OCI-M2 (cell line): Measurements from ENCODE around the gene RASGEF1C.

Experiments
- DNase-seq: peaks from one replicate; lab custom pipeline; 2025; ENCODE audit not compliant: unreplicated experiment; lab: John Stamatoyannopoulos, UW

Gene RASGEF1C

GRCh38 chr5:180086816-180087399, 122.1 kb downstream of the RASGEF1C start:
- DNase-seq, result no peak

GRCh38 chr5:180085837-180086236, 123.2 kb downstream of the RASGEF1C start:
- DNase-seq, result no peak

GRCh38 chr5:180084638-180085561, 124.1 kb downstream of the RASGEF1C start:
- DNase-seq, result no peak

GRCh38 chr5:180083529-180084060, 125.4 kb downstream of the RASGEF1C start:
- no peak for DNase-seq

DNA sequence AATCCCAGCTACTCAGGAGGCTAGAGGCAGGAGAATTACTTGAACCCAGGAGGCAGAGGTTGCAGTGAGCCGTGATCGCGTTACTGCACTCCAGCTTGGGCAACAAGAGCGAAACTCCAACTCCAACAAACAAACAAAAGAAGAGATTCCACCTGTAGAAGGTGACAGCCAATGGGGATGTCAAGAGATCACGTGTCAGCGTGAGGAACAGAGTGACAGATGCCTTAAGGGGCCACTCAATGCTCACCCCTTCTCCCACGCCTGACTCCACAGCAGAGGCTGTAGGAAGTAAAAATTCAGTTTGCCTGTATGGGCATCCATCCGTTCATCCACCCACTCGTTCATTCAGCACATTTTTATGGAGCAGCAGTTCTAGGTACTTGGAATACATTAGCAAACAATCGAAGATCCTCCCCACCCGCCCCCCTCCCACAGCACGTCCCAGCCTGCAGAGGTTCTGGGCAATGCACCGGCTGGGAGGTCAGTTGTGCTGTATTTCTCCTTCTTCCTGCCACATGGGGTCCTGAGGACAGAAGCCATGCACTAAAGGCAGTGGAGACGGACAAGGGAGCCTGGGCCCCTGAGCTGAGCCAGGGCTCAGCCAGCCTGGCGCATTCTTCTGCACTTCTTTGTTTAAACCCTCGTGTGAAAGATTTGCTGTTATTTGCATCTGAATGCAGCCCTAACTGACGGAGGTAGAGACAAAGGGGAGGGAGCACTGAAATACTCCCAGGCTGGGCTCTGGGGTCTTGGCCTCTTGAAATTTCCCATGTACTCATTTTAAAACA, 126.2 kb downstream of the RASGEF1C start:
- no peak for DNase-seq

DNA sequence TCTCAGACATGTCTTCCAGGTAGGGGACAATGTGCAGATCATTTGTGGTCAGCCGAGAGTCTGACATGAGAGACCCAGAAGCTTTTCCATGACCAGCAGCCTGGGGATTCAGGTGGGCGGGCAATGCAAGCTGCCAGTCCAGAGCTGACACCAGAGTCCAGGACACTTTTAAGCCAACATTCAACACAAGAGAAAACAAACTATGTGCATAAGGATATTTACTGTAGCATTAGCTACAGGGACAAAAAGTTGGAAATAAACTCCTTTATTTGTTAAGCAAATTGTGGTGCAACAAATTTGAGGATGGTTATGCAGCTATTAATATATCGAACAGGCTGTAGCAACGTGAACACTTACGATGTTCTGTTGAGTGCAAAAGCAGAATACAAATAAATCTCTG, 127.5 kb downstream of the RASGEF1C start:
- DNase-seq, result no peak

- no peak for DNase-seq
Observed at GRCh38 chr5:180080486-180081280, 128.3 kb downstream of the RASGEF1C start.

DNA sequence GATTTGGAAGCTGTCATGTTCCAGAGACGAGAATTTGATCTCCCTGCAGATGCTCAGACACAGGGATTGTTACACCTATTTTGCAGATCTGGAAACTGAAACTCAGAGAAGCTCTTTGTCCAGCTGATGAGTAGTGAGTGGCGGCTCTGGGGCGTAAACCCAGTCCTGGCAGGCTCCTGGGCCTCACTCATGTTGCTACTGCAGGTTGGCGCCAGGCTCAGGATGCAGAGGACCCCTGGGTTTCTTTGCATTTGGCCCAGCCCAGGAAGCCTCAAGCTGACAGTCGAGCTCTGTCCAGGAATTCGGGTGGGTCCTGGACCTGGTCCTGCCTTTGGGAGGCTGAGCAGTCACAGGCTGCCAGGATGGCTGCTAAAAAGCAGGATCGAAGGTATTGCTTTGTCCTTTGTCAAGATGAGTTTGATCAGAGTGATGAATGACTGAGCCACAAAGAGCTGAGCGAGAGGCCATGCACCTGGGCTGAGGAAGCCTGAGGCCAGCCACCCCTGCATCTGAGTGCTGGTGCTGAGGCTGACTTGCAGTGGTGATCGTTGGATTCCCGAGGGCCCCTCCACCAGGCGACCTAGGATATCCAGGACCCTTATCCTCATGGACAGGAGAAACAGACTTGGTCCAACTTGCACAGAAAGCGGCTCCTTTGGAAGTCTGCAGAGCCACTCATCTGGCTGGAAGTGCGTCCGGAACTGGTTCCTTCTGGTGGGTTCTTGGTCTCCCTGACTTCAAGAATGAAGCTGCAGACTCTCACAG, 129.1 kb downstream of the RASGEF1C start:
- no peak for DNase-seq

- DNase-seq, result no peak
Observed at GRCh38 chr5:180078348-180078747, 130.7 kb downstream of the RASGEF1C start.

DNA sequence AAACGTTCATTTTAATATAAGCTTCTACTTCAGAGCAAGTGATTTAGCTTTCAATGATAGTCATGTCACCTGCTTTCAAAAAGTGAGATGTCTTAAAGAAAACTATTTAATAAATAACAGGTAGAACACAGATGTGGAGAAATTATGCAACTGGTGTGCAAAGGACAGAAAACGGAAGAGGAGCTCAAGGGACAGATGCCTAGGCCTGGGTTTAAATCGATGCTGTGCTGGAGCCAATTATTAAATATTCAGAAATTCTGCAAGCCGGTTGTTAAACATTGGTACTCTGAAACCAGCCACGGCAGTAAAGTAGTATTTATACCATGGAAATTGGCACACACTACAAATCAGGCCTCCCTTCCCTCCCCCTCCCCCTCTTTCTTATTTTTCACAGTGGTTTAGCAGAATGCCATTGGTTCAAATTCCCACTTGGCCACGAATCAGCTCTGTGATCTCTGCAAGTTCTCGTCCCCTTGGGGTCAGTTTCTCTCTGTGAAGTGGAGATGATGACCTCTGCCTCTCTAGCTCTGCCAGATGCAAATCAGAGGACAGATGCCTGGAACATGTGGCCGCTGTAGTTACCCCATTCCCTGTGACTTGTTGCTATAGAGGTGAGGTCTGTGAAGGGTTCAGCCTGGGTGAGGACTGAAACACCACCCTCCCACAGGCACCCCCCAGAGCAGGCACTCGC, 131.3 kb downstream of the RASGEF1C start:
- no peak for DNase-seq

GRCh38 chr5:180075703-180076102, 133.3 kb downstream of the RASGEF1C start:
- no peak for DNase-seq

DNA sequence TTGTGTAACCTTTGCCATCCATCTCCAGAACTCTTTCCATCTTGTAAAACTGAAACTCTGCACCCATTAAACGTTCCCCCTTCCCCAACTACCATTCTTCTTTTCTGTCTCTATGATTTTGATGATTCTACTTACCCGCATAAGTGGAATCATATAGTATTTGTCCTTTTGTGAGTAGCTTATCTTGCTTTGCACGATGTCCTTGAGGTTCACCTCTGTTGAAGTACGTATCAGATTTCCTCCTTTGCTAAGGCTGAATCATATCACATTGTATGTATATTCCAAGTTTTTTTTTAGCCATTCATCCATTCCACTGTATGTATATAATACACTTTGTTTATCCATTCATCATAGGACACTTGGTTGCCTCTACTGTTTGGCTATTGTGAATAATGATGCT, 134.5 kb downstream of the RASGEF1C start:
- no peak for DNase-seq

GRCh38 chr5:180072556-180072955, 136.5 kb downstream of the RASGEF1C start:
- DNase-seq, result no peak

- no peak for DNase-seq
Observed at GRCh38 chr5:180072256-180072548, 136.8 kb downstream of the RASGEF1C start.

DNA sequence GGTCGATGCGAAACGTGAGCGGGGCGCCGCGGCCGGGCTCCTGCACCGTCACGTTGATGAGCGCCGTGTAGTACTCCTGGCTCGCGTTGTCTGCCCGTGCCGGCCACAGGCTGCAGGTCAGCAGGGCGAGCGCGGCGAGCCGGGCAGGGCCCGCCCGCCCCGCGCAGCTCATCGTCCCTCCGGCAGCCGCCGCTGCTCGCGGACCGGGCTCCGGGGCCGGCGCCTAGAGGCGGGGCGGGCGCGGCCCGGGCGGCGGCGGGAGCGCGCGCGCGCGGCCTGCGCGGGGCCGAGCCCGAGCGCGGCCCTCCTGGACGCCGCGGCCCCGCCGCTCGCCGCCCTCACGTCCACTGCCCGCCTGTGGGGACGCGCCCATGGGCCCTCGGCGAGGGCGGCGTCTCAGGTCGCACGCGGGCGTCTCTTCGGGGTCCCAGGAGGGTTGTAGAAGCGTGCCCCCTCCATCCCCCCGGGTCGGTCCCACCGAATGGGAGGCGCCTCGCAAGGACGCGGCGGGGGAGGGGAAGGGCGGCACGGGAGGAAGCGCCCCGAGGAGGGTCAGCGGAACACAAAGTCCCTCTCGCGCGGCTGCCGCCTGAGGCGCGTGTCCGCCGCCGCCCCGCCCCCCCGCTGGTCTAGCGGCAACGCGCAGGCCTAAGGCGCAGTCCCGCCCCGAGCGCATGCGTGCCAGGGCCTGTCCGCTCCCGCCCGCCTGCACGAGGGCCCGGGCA, 137.3 kb downstream of the RASGEF1C start, which contains the start of gene RNF130:
Gene RNF130 (minus strand): TSS at position 229 of the 725 bp plus-strand sequence. CDS start 57 bp downstream, at position 172.
- no peak for DNase-seq

- DNase-seq, result no peak
Observed at GRCh38 chr5:180070756-180071530, 138.1 kb downstream of the RASGEF1C start.

DNA sequence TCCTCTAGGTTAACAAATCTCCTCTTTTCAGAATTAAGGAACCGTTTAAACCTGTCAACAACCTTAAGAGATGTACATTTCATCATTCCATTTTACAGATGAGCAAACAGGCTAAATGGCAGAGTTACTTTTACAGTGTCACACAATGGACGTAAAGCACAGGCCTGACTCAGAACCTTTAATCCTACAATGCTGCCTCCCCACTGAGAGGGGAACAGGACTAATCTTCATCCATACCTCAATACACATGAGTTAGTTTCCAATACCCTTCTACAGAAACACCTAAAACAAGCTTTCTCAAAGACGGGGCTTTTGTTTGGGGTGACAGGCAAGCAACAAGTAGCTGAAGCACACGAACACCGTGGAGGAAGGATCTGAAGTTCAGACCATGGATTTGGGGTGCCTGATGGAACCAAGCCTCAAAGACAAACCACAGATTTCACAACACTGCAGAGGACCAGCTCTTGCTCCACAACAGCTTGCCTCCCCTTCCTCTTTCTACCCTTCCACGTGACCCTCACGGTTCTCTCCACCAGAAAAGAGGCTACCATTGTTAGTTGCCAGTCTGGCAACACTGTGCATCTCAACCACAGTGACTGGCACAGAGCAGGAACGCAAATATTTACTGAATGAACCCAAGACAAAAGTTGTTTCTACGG, 139.3 kb downstream of the RASGEF1C start:
- DNase-seq, result no peak
